Progenitor cell of endocrine pancreas (in vitro differentiated cells): ENCODE data around the gene CCRL2. TPM values are rescaled to one million over a fixed set of nuclear protein-coding genes. Genes with fewer than 3 reads are reported as not detected.

Experiments
- DNase-seq: peaks from one replicate; pipeline ENCODE4 v3.0.0; 2021; ENCODE audit warnings: low spot score; ENCODE audit not compliant: unreplicated experiment
- H3K27ac Mint-ChIP-seq: 2 replicates; pipeline ENCODE4 v1.8.0; 2021; ENCODE audit warnings: mild to moderate bottlenecking, moderate library complexity, mixed read lengths
- H3K27me3 Mint-ChIP-seq: 2 replicates; pipeline ENCODE4 v1.8.0; 2021; ENCODE audit warnings: mixed read lengths
- H3K36me3 Mint-ChIP-seq: 2 replicates; pipeline ENCODE4 v1.8.0; 2022; ENCODE audit warnings: mixed read lengths; ENCODE audit not compliant: insufficient read depth
- H3K4me1 Mint-ChIP-seq: 2 replicates; pipeline ENCODE4 v1.8.0; 2021; ENCODE audit warnings: low read depth, mixed read lengths
- H3K4me3 Mint-ChIP-seq: 2 replicates; pipeline ENCODE4 v1.8.0; 2021; ENCODE audit warnings: low read depth, mild to moderate bottlenecking, moderate library complexity, mixed read lengths
- H3K9me3 Mint-ChIP-seq: 2 replicates; pipeline ENCODE4 v1.8.0; 2021; ENCODE audit warnings: low read depth, mixed read lengths
- CTCF ChIP-seq: fragments of 200-600 bp; sonication (generic); IDR thresholded peaks from one replicate; pipeline ENCODE4 v1.5.0; 2021; ENCODE audit warnings: antibody characterized with exemption, mild to moderate bottlenecking; ENCODE audit not compliant: unreplicated experiment
- total RNA-seq: library from RNA; stranded (reverse); gene quantifications from 2 replicates; pipeline ENCODE4 v1.2.1, GENCODE V29; 2021

CCRL2 gene
- total RNA-seq, 1 donor from 2014 or later: not detected

GRCh38 chr3:46361408-46362283 is 45.4 kb upstream of the CCRL2 start:
- no peak for TF ChIP-seq CTCF
- no peaks in the 10 kb centered on the region for H3K36me3 Mint-ChIP-seq
- no peak overlapping the region for H3K27ac Mint-ChIP-seq
- H3K9me3 Mint-ChIP-seq: no peaks in the 10 kb centered on the region
- H3K4me3 Mint-ChIP-seq: no peak overlapping the region
- H3K4me1 Mint-ChIP-seq: no peaks in the 10 kb centered on the region
- H3K27me3 Mint-ChIP-seq: peaks cover 24% of the 10 kb centered on the region
- no peak for DNase-seq

- Mint-ChIP-seq H3K27ac (no peak overlapping the region), H3K27me3 (peaks cover 28% of the 10 kb centered on the region), H3K9me3 (no peaks in the 10 kb centered on the region), H3K4me3 (no peak overlapping the region), H3K36me3 (no peaks in the 10 kb centered on the region), H3K4me1 (no peaks in the 10 kb centered on the region)
- no peak for DNase-seq
- no peak for TF ChIP-seq CTCF
These were observed 42.0 kb upstream of the CCRL2 start for GRCh38 chr3:46365041-46365440.

- Mint-ChIP-seq H3K36me3 (no peaks in the 10 kb centered on the region), H3K27me3 (peaks cover 32% of the 10 kb centered on the region), H3K4me3 (no peak overlapping the region), H3K4me1 (no peaks in the 10 kb centered on the region), H3K9me3 (no peaks in the 10 kb centered on the region), H3K27ac (no peak overlapping the region)
- no peak for TF ChIP-seq CTCF
- no peak for DNase-seq
These were observed 41.1 kb upstream of the CCRL2 start for GRCh38 chr3:46365737-46366524.

- no peaks in the 10 kb centered on the region for H3K36me3 Mint-ChIP-seq
- no peak for TF ChIP-seq CTCF
- H3K27ac Mint-ChIP-seq: no peak overlapping the region
- H3K4me1 Mint-ChIP-seq: no peaks in the 10 kb centered on the region
- no peaks in the 10 kb centered on the region for H3K9me3 Mint-ChIP-seq
- peaks cover 27% of the 10 kb centered on the region for H3K27me3 Mint-ChIP-seq
- no peak for DNase-seq
- H3K4me3 Mint-ChIP-seq: no peak overlapping the region
These were observed 39.2 kb upstream of the CCRL2 start for GRCh38 chr3:46367811-46368210.

GRCh38 chr3:46368569-46368968 is 38.5 kb upstream of the CCRL2 start:
- H3K9me3 Mint-ChIP-seq: no peaks in the 10 kb centered on the region
- H3K27ac Mint-ChIP-seq: no peak overlapping the region
- H3K27me3 Mint-ChIP-seq: peaks cover 34% of the 10 kb centered on the region
- TF ChIP-seq CTCF: peak; percentile 17
- H3K4me3 Mint-ChIP-seq: no peak overlapping the region
- H3K4me1 Mint-ChIP-seq: no peaks in the 10 kb centered on the region
- no peaks in the 10 kb centered on the region for H3K36me3 Mint-ChIP-seq
- no peak for DNase-seq
